Upper lobe of left lung (tissue), 6 donors: ENCODE results near the gene CDH22. TPM values are rescaled to one million over a fixed set of nuclear protein-coding genes. Genes with fewer than 3 reads are reported as not detected.

Source experiments
- ATAC-seq, 2 donors: fragments of 200-7000 bp; cut with Tn5 transposase; one replicate each; pipeline ENCODE4 v1.9.1; 2022; ENCODE audit warnings: mild to moderate bottlenecking in 2 of 2, moderate library complexity in 2 of 2; ENCODE audit not compliant: low FRiP score in 2 of 2
- DNase-seq, 2 donors: peaks; one replicate each; pipeline ENCODE4 v3.0.0-alpha.2; 2019 to 2020
- H3K27ac ChIP-seq, 4 donors: fragments of 200-600 bp; sonication (generic); one replicate each; pipeline ENCODE4 v1.5.1; 2016 to 2019
- H3K27me3 ChIP-seq, 4 donors: fragments of 200-600 bp; sonication (generic); one replicate each; pipeline ENCODE4 v1.5.1; 2017 to 2019
- H3K36me3 ChIP-seq, 4 donors: fragments of 200-600 bp; sonication (generic); one replicate each; pipeline ENCODE4 v1.5.1; 2016 to 2019
- H3K4me1 ChIP-seq, 4 donors: fragments of 200-600 bp; sonication (generic); one replicate each; pipeline ENCODE4 v1.5.1; 2018 to 2019
- H3K4me3 ChIP-seq, 4 donors: fragments of 200-600 bp; sonication (generic); one replicate each; pipeline ENCODE4 v1.5.1; 2017 to 2019; ENCODE audit warnings: mild to moderate bottlenecking in 2 of 4, moderate library complexity in 1 of 4
- H3K9me3 ChIP-seq, 4 donors: fragments of 200-600 bp; sonication (generic); one replicate each; pipeline ENCODE4 v1.5.1; 2018 to 2019
- EP300 ChIP-seq, 4 donors: sonication (generic); formaldehyde crosslinking; IDR thresholded peaks; one replicate each; pipeline ENCODE4 v1.5.1; 2017; ENCODE audit warnings: antibody characterized with exemption in 4 of 4, control low read depth in 2 of 4
- POLR2A ChIP-seq, 4 donors: fragments of 450-650 bp; IDR thresholded peaks; one replicate each; pipeline ENCODE4 v1.5.1; 2016 to 2017; ENCODE audit warnings: antibody characterized with exemption in 4 of 4, mild to moderate bottlenecking in 2 of 4
- POLR2AphosphoS5 ChIP-seq, 2 donors: sonication (generic); formaldehyde crosslinking; IDR thresholded peaks; one replicate each; pipeline ENCODE4 v1.5.1; 2017; ENCODE audit warnings: antibody characterized with exemption in 2 of 2
- WGBS, 2 donors: methylation state at CpG; one replicate each; pipeline ENCODE4 v1.1.5; 2017 to 2018; 5-methylcytosine and 5-hydroxymethylcytosine counted together
- total RNA-seq, 6 donors: library from RNA; depleted of rRNA in 4 of 6; stranded (reverse); fragments of >200 nt in 4 of 6; gene quantifications; one replicate each; pipeline versions ENCODE4 v1.1.0 to v1.2.1, GENCODE V29; 2016 to 2021
- TF ChIP-seq, protein P1 (sequence below), 6 experiments: fragments of 450-650 bp in 4 of 6; fragments of 200-600 bp in 2 of 6; sonication (generic) in 2 of 6; IDR thresholded peaks; one replicate each; pipeline ENCODE4 v1.5.1; 2016 to 2019; ENCODE audit warnings: antibody characterized with exemption in 6 of 6
- donor health status: DM: no; HTN: no; CAD: no; lungs with moderate emphysema.
- donor health status: DM: no; HTN: yes; CAD: no; lungs with severe emphysema.

CDH22 gene
- total RNA-seq, 6 donors from 2014 or later, result 0.10 to 0.40 (median 0.24) TPM; not detected in 2

DNA sequence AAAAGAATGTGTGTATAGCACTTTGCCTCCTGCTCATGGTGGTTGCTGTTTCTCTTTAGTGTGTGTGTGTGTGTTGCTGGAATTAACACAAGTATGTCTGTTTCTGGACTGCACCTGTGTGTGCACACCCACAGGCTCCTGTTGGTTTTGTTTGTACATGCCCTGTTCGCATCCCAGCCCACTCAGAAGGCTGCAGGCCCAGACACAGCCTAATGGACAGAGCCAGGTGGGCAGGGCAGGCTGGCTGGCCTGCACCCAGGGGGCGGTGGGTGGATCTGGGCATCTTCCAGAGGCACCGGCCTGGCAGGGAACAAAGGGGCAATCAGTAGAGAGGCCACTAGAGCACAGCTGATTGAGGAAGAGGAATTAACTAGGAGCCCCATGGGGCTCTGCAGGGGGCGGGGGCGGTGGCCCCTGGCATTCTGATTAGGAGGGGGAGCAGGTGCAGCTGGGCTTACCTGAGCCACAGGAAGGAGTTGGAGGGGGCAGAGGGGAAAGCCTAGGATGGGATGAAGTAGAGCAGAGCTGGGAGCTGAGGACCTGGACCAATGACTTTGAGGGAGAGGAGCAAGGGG is 168.3 kb downstream of the CDH22 start:
- Histone ChIP-seq H3K4me3 (no peak overlapping the region), H3K4me1 (no peaks in the 10 kb centered on the region), H3K36me3 (no peaks in the 10 kb centered on the region), H3K9me3 (no peaks in the 10 kb centered on the region), H3K27me3 (peaks cover 0 to 4% (median 2%) of the 10 kb centered on the region in 4 donors), H3K27ac (no peak overlapping the region)
- 42 to 75% methylated on average over 3 to 5 of the region's 5 CpGs for WGBS, 2 donors
- no peak for TF ChIP-seq EP300 (IDR thresholded peaks at IDR 0.05)
- TF ChIP-seq, protein P1, sequence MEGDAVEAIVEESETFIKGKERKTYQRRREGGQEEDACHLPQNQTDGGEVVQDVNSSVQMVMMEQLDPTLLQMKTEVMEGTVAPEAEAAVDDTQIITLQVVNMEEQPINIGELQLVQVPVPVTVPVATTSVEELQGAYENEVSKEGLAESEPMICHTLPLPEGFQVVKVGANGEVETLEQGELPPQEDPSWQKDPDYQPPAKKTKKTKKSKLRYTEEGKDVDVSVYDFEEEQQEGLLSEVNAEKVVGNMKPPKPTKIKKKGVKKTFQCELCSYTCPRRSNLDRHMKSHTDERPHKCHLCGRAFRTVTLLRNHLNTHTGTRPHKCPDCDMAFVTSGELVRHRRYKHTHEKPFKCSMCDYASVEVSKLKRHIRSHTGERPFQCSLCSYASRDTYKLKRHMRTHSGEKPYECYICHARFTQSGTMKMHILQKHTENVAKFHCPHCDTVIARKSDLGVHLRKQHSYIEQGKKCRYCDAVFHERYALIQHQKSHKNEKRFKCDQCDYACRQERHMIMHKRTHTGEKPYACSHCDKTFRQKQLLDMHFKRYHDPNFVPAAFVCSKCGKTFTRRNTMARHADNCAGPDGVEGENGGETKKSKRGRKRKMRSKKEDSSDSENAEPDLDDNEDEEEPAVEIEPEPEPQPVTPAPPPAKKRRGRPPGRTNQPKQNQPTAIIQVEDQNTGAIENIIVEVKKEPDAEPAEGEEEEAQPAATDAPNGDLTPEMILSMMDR (IDR thresholded peaks at IDR 0.05), result no peak
- no peak for TF ChIP-seq POLR2A (IDR thresholded peaks at IDR 0.05)
- no peak for TF ChIP-seq POLR2AphosphoS5 (IDR thresholded peaks at IDR 0.05)
- DNase-seq (no peak), ATAC-seq (no peak)

DNA sequence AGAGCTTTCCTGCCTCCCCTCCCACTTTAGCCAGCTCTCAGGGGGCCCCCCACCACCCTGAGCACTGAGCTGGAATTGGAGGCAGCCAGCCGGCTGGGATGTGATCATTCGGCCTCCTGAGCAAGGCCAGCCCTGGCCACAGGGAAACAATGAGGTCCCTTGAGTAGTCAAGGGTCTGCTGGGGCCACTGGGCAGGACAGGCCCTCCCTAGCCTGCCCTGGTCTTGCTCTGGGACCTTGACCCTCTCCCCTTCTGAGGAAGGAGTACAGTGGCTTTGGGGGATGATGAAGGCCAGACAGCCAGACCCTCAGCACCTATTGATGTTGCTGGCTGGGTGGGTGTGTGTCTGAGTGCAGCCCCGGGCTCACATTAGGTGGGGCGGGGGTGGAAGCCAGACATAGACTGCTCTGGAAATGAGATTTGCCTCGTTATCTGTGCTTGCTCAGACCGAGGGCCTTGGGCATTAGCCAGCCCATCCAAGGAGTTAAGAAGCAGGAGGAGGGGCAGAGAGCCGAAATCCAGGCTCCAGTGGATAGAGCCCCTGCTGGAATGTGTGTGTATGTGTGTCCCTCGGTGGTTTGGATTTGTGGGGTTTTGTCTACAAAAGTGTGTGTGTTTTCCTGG is 168.9 kb downstream of the CDH22 start:
- H3K4me3 ChIP-seq, result no peak overlapping the region
- DNase-seq, result no peak

DNA sequence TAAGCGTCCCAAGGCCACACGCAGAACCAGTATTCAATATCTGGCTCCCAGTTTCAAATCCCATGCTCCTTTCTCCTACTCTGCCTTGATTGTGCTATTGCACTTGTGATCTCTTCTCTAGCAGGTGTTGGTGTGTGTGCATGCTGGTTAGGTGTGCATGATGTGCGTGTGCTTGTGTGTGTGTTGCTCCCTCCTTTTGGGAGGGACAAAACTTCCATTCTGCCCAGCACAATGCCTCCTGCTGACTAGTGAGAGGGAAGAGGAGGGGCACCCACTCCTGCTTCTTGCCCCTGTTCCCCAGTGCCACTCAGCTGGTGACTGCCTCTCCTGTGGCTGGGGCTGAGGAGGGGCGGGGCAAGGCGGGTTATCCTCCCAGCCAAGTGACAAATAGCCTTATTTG is 170.5 kb downstream of the CDH22 start:
- 60 to 85% methylated on average over 3 to 5 of the region's 5 CpGs for WGBS, 2 donors
- TF ChIP-seq POLR2A (IDR thresholded peaks at IDR 0.05) (no peak), EP300 (IDR thresholded peaks at IDR 0.05) (no peak), POLR2AphosphoS5 (IDR thresholded peaks at IDR 0.05) (no peak)
- TF ChIP-seq, protein P1 (IDR thresholded peaks at IDR 0.05), result no peak
- H3K4me1 ChIP-seq, result peaks cover 0 to 3% (median 0%) of the 10 kb centered on the region in 4 donors
- no peak overlapping the region for H3K27ac ChIP-seq
- DNase-seq (no peak), ATAC-seq (no peak)
- H3K9me3 ChIP-seq, result no peaks in the 10 kb centered on the region
- H3K4me3 ChIP-seq, result no peak overlapping the region
- peaks cover 0 to 4% (median 2%) of the 10 kb centered on the region in 4 donors for H3K27me3 ChIP-seq
- H3K36me3 ChIP-seq, result no peaks in the 10 kb centered on the region

More for the DNA sequence above, 168.9 kb downstream of the CDH22 start:
- no peak for ATAC-seq
- Histone ChIP-seq H3K36me3 (no peaks in the 10 kb centered on the region), H3K4me1 (no peaks in the 10 kb centered on the region), H3K27ac (no peak overlapping the region), H3K27me3 (peaks cover 0 to 4% (median 2%) of the 10 kb centered on the region in 4 donors), H3K9me3 (no peaks in the 10 kb centered on the region)
- TF ChIP-seq POLR2A (IDR thresholded peaks at IDR 0.05), result no peak
- TF ChIP-seq, protein P1 (IDR thresholded peaks at IDR 0.05), result no peak
- WGBS, 2 donors, result 50 to 52% methylated on average over 6 to 8 of the region's 8 CpGs

DNA sequence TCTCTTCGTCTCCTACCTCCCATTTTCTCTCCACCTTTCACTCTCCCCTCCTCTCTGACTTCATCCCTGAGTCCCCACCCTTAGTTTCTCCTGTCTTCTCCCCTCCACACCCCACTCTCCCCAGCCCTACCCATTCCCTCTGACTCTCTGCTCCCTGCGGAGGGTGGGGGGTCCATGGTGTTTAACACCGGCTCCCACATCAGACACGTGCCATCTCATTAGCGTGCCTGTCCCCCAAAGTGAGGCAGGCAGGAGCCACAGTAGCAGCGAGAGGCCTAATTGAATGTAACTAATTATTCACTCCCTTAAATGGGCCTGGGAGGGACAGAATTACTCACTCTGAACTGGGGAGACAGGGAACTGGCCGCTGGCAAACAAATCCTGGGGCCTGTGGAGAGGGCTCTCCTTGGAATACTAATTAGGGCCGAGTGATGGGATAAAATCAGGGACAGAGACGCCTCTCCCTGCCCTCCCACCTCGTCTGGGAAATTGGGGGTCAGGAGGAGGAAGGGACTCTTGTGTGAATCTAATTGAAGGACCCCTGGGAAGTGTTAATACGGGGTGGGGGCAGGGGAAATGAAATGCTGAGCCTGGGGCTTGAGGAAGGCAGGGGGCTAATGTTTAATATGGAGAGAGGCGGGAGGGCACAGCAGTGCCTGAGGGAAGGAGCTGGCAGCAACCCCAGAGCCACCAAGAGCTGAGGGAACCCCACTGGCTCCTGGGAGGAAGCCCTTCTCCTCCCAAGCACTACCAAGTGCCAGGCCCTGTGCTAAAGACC is 172.3 kb downstream of the CDH22 start:
- Histone ChIP-seq H3K36me3 (no peaks in the 10 kb centered on the region), H3K9me3 (no peaks in the 10 kb centered on the region), H3K4me3 (no peak overlapping the region), H3K27ac (no peak overlapping the region), H3K4me1 (peaks cover 0 to 4% (median 0%) of the 10 kb centered on the region in 4 donors), H3K27me3 (peaks cover 0 to 3% (median 0%) of the 10 kb centered on the region in 4 donors)
- no peak for TF ChIP-seq EP300 (IDR thresholded peaks at IDR 0.05)
- TF ChIP-seq POLR2AphosphoS5 (IDR thresholded peaks at IDR 0.05), result no peak
- TF ChIP-seq POLR2A (IDR thresholded peaks at IDR 0.05), result no peak
- TF ChIP-seq, protein P1 (IDR thresholded peaks at IDR 0.05), result no peak
- ATAC-seq (no peak), DNase-seq (no peak)
- WGBS, 2 donors, result 44 to 48% methylated on average over 12 of the region's 12 CpGs
